Measurements from ENCODE around the gene CREB3L2. TPM values are rescaled to one million over a fixed set of nuclear protein-coding genes. Genes with fewer than 3 reads are reported as not detected.

The CREB3L2 gene
- total and polyA plus RNA-seq, 2 donors (not counting 1 experiment from before 2014, with no cell fraction given): 39.3 to 63.7 TPM

DNA sequence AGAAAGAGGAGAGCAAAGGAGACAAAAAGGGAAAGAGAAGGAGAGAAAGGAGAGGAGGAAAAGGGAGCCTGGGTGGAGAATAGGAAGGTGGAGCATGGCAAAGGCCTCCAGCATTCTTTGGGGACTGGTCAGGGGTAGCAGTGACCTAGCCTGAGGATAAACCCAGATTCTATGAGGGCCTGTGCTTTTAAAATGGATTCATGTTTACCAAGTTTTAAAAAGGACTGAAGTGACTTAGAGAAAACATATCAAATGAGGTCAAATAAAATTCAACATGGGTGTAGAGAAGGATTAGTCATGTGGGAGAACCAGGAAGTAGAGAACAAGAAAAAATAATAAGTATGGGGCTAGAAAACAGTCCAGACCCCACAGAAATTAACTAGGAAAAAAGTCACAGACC lies 20.7 kb downstream of the CREB3L2 start:
- Histone ChIP-seq H3K27ac (ENCODE audit: insufficient read depth, low read length) (peak overlapping the region; percentile 98), H2AFZ (ENCODE audit: low read length) (no peak overlapping the region), H4K20me1 (ENCODE audit: control insufficient read depth, extremely low read depth, insufficient read depth, low read length) (no peaks in the 10 kb centered on the region), H3K4me1 (ENCODE audit: control insufficient read depth, extremely low read depth, insufficient read depth, low read length) (peaks cover 58% of the 10 kb centered on the region), H3K36me3 (ENCODE audit: control insufficient read depth, insufficient read depth, low read length) (peaks cover 2% of the 10 kb centered on the region), H3K27me3 (ENCODE audit: control insufficient read depth, insufficient read depth, low read length) (no peaks in the 10 kb centered on the region), H3K4me3 (replicated peaks in 1 of 4; ENCODE audit: control extremely low read depth in 1 of 4, insufficient read depth in 1 of 4, low read depth in 3 of 4, low read length in 4 of 4) (no peak overlapping the region), H3K9me3 (ENCODE audit: control insufficient read depth, insufficient read depth, low read depth, low read length) (no peaks in the 10 kb centered on the region), H3K4me2 (ENCODE audit: extremely low read depth, insufficient read depth, low read length) (peak overlapping the region; percentile 11), H3K9ac (ENCODE audit: insufficient read depth, low read length) (no peak overlapping the region), H3K79me2 (ENCODE audit: control insufficient read depth, insufficient read depth, low read length) (peaks cover 95% of the 10 kb centered on the region)
- TF ChIP-seq, protein P1, sequence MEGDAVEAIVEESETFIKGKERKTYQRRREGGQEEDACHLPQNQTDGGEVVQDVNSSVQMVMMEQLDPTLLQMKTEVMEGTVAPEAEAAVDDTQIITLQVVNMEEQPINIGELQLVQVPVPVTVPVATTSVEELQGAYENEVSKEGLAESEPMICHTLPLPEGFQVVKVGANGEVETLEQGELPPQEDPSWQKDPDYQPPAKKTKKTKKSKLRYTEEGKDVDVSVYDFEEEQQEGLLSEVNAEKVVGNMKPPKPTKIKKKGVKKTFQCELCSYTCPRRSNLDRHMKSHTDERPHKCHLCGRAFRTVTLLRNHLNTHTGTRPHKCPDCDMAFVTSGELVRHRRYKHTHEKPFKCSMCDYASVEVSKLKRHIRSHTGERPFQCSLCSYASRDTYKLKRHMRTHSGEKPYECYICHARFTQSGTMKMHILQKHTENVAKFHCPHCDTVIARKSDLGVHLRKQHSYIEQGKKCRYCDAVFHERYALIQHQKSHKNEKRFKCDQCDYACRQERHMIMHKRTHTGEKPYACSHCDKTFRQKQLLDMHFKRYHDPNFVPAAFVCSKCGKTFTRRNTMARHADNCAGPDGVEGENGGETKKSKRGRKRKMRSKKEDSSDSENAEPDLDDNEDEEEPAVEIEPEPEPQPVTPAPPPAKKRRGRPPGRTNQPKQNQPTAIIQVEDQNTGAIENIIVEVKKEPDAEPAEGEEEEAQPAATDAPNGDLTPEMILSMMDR (conservative IDR thresholded peaks at IDR 0.05 in 1 of 2, IDR thresholded peaks at IDR 0.05 in 1 of 2; ENCODE audit: low read depth in 1 of 2, low read length in 2 of 2): no peak
- TF ChIP-seq EZH2 (IDR thresholded peaks at IDR 0.05; ENCODE audit: low read length, missing control alignments): no peak
- no peak for DNase-seq (ENCODE audit: low read depth in 2 of 2)

DNA sequence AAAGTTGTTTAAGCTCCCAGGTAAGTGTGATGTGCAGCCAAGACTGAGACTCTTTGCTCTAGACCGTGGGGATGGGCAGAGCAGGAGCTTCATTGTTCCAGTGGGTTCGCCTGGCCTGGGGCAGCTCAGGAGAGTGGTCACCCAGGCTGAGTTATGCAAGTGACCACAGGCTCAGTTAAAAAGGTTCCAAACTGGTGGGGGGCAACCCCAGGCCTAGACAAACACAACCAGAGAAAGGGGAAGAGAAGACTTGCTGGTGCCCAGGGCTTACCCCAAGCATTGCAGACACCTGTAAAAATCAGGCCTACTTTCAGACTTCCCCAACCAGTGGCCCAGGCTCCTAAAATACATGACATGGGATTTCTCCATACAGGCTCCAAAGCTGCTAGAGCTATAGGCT lies 21.6 kb downstream of the CREB3L2 start:
- Histone ChIP-seq H3K27ac (ENCODE audit: insufficient read depth, low read length) (peak overlapping the region; percentile 98), H4K20me1 (ENCODE audit: control insufficient read depth, extremely low read depth, insufficient read depth, low read length) (no peaks in the 10 kb centered on the region), H3K4me3 (replicated peaks in 1 of 4; ENCODE audit: control extremely low read depth in 1 of 4, insufficient read depth in 1 of 4, low read depth in 3 of 4, low read length in 4 of 4) (no peak overlapping the region), H3K4me1 (ENCODE audit: control insufficient read depth, extremely low read depth, insufficient read depth, low read length) (peaks cover 53% of the 10 kb centered on the region), H3K9me3 (ENCODE audit: control insufficient read depth, insufficient read depth, low read depth, low read length) (no peaks in the 10 kb centered on the region), H3K79me2 (ENCODE audit: control insufficient read depth, insufficient read depth, low read length) (peaks cover 91% of the 10 kb centered on the region), H3K4me2 (ENCODE audit: extremely low read depth, insufficient read depth, low read length) (no peak overlapping the region), H3K36me3 (ENCODE audit: control insufficient read depth, insufficient read depth, low read length) (peaks cover 2% of the 10 kb centered on the region), H3K9ac (ENCODE audit: insufficient read depth, low read length) (no peak overlapping the region), H3K27me3 (ENCODE audit: control insufficient read depth, insufficient read depth, low read length) (no peaks in the 10 kb centered on the region), H2AFZ (ENCODE audit: low read length) (no peak overlapping the region)
- TF ChIP-seq EZH2 (IDR thresholded peaks at IDR 0.05; ENCODE audit: low read length, missing control alignments): no peak
- TF ChIP-seq, protein P1 (conservative IDR thresholded peaks at IDR 0.05 in 1 of 2, IDR thresholded peaks at IDR 0.05 in 1 of 2; ENCODE audit: low read depth in 1 of 2, low read length in 2 of 2): no peak
- no peak for DNase-seq (ENCODE audit: low read depth in 2 of 2)

DNA sequence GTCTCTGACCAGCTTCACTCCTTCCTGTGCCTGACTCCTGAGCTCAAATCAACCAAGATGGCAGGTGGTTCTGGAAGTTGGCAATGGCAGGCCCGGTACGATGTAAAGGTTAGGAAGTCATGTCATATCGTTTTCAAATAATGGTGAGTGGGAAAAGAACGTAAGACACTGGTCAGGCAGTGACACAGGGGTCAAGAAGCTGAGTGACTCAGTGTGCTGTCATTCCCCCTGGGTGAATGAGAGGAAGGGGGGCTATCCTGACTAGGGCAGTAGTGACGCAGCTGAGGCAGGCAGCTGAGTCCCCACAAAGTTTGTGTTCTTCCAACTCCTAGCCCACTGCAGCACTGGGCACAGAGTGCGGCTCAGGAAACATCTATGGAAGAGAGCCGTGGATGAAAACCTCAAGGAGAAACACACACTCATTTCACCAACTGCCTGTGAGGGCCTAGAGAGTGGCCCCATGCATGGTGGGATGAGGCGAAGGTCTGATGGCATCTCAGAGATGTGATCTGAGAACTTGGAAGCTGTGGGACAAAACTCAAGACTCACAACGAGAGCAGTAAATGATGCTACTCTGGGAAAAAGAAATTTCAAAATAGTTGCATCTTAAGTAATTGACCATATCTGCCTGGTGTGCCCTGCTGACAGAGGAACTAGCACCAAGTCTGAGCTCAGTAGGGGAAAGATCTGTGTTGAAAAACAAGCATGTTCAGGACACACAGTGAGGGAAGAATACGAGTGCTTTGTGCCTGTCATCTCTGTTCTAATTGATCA lies 23.2 kb downstream of the CREB3L2 start:
- H3K27ac ChIP-seq (ENCODE audit: insufficient read depth, low read length): peak overlapping the region; percentile 98
- H3K4me1 ChIP-seq (ENCODE audit: control insufficient read depth, extremely low read depth, insufficient read depth, low read length): peaks cover 51% of the 10 kb centered on the region
- peaks cover 2% of the 10 kb centered on the region for H3K36me3 ChIP-seq (ENCODE audit: control insufficient read depth, insufficient read depth, low read length)
- TF ChIP-seq, protein P1 (conservative IDR thresholded peaks at IDR 0.05 in 1 of 2, IDR thresholded peaks at IDR 0.05 in 1 of 2; ENCODE audit: low read depth in 1 of 2, low read length in 2 of 2): no peak
- TF ChIP-seq EZH2 (IDR thresholded peaks at IDR 0.05; ENCODE audit: low read length, missing control alignments): no peak
- no peaks in the 10 kb centered on the region for H3K27me3 ChIP-seq (ENCODE audit: control insufficient read depth, insufficient read depth, low read length)
- no peaks in the 10 kb centered on the region for H4K20me1 ChIP-seq (ENCODE audit: control insufficient read depth, extremely low read depth, insufficient read depth, low read length)
- H2AFZ ChIP-seq (ENCODE audit: low read length): no peak overlapping the region
- peak overlapping the region; percentile 64 for H3K9ac ChIP-seq (ENCODE audit: insufficient read depth, low read length)
- no peaks in the 10 kb centered on the region for H3K9me3 ChIP-seq (ENCODE audit: control insufficient read depth, insufficient read depth, low read depth, low read length)
- peak overlapping the region; percentile 77 for H3K4me2 ChIP-seq (ENCODE audit: extremely low read depth, insufficient read depth, low read length)
- no peak overlapping the region for H3K4me3 ChIP-seq (replicated peaks in 1 of 4; ENCODE audit: control extremely low read depth in 1 of 4, insufficient read depth in 1 of 4, low read depth in 3 of 4, low read length in 4 of 4)
- H3K79me2 ChIP-seq (ENCODE audit: control insufficient read depth, insufficient read depth, low read length): peaks cover 88% of the 10 kb centered on the region
- DNase-seq (ENCODE audit: low read depth in 2 of 2): peak; percentile 98 to 99

Data from fibroblast of lung (primary cell).